Measurements from ENCODE around the gene ZFYVE28.

The ZFYVE28 gene

DNA sequence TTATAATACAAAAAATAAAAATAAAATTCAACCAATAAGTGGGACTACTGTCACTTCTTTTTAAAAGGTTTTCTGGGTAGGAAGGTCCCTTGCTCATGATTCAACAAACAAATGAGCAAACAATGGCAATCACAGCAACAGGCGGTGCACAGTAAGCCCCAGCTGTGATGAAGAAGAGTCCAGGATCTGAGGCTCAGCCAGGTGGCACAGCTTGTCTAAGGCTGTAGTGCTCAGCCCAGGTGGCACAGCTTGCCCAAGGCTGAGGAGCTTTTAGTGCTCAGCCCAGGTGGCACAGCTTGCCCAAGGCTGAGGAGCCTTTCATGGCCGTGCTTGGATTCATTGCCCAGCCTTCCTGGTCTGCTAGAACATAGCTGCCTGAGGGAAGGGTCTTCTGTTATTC, 75.0 kb downstream of the ZFYVE28 start:
- no peak overlapping the region for H3K4me3 ChIP-seq (ENCODE audit: low read depth, low read length)
- DNase-seq (ENCODE audit: low read depth): no peak
- TF ChIP-seq, protein P1, sequence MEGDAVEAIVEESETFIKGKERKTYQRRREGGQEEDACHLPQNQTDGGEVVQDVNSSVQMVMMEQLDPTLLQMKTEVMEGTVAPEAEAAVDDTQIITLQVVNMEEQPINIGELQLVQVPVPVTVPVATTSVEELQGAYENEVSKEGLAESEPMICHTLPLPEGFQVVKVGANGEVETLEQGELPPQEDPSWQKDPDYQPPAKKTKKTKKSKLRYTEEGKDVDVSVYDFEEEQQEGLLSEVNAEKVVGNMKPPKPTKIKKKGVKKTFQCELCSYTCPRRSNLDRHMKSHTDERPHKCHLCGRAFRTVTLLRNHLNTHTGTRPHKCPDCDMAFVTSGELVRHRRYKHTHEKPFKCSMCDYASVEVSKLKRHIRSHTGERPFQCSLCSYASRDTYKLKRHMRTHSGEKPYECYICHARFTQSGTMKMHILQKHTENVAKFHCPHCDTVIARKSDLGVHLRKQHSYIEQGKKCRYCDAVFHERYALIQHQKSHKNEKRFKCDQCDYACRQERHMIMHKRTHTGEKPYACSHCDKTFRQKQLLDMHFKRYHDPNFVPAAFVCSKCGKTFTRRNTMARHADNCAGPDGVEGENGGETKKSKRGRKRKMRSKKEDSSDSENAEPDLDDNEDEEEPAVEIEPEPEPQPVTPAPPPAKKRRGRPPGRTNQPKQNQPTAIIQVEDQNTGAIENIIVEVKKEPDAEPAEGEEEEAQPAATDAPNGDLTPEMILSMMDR (IDR thresholded peaks at IDR 0.05; ENCODE audit: low read depth, low read length, missing control alignments): no peak

DNA sequence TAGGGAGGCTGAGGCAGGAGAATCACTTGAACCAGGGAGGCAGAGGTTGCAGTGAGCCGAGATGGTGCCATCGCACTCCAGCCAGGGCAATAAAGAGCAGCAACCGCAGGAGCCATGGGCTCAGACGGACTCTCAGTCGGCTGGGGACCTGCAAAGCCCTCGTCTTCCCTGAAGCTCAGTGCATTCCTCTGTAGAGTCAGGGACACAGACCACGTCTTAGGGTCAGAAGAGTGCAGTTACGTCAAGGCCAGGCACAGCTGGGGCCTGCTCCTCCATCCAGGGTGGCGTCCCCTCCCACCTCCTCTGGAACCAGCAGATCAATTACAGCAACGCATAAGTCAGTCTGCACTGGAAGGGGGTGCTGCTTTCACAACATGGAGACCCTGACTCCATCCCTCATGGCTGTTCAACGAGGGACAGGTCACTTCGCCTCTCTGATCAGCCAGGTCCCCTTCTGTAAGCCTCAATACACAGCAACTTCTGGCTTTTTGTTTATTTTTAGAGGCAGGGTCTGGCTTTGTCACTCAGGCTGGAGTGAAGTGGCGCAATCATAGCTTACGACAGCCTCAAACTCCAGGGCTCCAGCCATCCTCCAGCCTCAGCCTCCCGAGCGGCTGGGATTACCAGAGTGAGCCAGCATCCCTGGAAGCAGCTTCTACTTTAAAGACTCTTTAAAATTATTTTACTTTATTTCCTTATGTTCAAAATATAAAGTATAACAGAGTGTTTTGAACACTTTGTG, 76.4 kb downstream of the ZFYVE28 start:
- H3K4me3 ChIP-seq (ENCODE audit: low read depth, low read length): no peak overlapping the region
- TF ChIP-seq, protein P1 (IDR thresholded peaks at IDR 0.05; ENCODE audit: low read depth, low read length, missing control alignments): no peak
- no peak for DNase-seq (ENCODE audit: low read depth)

DNA sequence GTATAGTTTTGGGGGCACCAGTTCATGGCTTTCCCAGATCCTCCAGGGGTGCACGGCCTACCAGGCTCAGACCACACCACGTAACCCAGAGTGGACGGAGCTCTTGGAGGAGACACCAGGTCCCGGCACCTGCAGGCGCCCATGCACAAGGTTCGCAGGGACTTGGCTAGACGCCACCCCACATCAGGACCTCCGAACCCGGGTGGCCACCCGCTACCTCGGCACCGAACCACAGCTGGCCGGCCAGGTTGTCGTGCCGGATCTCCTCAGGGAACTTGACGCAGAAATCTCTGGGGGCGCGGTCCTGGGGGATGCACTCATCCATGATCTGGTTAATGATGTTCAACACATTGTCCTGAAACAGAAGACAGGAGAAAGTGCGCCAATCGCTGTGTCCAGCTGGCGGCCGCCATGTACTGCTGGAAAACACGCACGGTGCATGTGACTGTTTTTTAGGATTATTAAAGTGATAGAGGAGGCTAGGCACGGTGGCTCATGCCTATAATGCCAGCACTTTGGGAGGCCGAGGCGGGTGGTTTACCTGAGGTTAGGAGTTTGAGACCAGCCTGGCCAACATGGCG, 77.1 kb downstream of the ZFYVE28 start:
- DNase-seq (ENCODE audit: low read depth): no peak
- no peak overlapping the region for H3K4me3 ChIP-seq (ENCODE audit: low read depth, low read length)
- TF ChIP-seq, protein P1 (IDR thresholded peaks at IDR 0.05; ENCODE audit: low read depth, low read length, missing control alignments): no peak

DNA sequence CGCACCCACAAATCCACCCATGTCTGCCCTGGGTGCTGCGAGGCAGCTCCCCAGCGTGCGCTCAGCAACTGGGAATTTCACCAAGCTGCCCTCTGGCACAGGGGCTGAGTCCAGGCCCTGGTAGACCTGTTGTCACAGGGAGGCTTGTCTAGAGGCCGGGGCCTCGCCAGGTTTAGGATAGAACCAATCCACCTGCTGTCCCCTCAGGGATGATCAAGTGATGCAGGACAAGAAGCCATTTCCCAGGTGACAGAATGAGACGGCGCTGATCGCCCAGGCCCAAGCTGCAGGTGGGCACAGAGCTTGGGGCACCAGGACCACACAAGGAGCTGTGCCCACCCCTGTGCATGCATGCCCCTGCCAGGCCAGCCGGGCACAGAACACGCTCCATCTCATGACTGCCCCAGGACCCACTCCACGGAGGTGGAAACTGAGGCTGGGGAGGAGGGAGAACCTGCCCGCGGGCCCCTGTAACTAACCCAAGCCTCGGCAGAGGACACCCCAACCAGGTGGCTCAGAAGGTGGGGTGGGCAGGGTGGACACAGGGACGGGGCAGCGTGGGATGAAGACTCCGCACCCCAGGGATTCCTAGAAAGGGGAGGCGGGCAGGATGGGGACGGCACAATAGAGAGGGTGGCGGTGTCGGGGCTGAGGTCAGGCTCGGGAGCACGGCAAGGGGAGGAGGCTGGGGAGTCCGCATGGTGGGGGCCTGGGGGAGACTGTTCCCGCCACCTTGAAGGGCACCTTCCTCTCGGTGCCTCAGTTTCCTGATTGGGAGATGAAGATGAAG, 78.0 kb downstream of the ZFYVE28 start:
- TF ChIP-seq, protein P1 (IDR thresholded peaks at IDR 0.05; ENCODE audit: low read depth, low read length, missing control alignments): no peak
- no peak overlapping the region for H3K4me3 ChIP-seq (ENCODE audit: low read depth, low read length)
- no peak for DNase-seq (ENCODE audit: low read depth)

DNA sequence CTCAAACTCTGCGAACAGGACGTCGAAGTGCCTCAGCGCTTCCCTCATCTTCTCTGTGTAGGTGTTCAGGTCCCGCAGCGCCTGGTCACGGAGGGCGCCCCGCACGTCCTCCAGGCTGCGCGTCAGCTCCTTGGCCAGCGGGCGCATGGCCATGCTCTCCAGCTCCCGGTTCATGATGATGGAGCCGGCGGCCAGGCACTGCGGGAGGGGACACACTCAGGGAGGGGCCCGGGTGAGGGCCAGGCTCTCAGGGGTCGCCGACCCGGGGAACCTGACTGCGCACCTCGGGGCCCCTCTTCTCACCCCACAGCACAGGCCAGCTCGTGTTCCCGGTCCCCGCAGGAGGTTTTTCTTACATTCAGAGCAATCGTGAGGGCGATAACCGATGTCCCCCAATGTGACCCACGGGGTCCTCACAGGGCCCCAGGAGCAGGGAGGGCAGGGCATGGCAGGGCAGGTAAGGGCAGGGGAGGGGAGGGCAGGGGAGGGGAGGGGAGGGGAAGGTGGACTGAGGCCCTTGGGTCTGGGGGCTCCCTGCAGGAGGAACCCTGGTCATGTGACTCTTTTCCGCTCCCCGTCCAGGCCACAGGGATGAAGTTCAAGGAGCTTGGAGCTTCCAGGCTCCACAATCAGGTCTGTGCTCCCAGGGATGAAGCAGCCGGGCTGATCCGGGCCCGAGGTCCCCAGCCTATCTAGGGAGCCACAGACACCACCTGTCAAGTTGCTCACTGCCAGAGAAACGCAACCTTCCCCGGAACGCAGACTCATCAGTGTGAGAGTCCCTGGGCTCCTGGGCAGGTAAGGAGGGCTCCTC, 78.8 kb downstream of the ZFYVE28 start:
- no peak for DNase-seq (ENCODE audit: low read depth)
- TF ChIP-seq, protein P1 (IDR thresholded peaks at IDR 0.05; ENCODE audit: low read depth, low read length, missing control alignments): no peak

DNA sequence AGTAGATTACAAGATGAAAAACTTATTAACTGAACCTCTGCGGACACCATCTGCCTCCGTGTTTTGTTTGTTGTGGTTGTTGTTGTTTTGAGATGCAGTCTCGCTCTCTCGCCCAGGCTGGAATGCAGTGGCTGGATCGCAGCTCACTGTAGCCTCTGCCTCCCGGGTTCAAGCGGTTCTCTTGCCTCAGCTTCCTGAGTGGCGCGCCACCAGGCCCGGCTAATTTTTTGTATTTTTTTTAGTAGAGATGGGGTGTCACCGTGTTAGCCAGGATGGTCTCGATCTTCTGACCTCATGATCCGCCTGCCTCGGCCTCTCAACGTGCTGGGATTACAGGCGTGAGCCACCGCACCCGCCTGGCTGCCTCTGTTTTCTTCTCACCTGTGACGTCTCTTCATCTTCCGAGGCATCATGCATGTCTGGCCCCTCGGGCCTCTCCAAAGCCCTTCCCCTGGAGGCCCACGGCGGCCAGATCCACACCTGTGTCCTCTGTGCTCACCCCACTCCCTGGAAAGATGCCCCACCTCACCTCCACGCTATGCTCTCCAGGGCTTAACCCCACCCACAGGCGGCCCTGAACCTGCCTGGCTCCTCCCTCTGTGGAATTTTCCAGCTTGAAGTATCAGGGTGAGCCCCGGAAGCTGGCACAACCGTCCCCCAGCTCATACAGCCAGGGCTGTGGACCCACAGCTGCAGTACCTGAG, 79.5 kb downstream of the ZFYVE28 start:
- no peak for DNase-seq (ENCODE audit: low read depth)
- H3K4me3 ChIP-seq (ENCODE audit: low read depth, low read length): no peak overlapping the region
- TF ChIP-seq, protein P1 (IDR thresholded peaks at IDR 0.05; ENCODE audit: low read depth, low read length, missing control alignments): no peak

More for the DNA sequence above, 78.8 kb downstream of the ZFYVE28 start:
- no peak overlapping the region for H3K4me3 ChIP-seq (ENCODE audit: low read depth, low read length)
